Endothelial cell (in vitro differentiated cells): ENCODE measurements around the gene NELL1. TPM values are rescaled to one million over a fixed set of nuclear protein-coding genes. Genes with fewer than 3 reads are reported as not detected.
A peak's percentile ranks its signal among the peaks of the same experiment; 100 is the strongest.

Source experiments
- DNase-seq: peaks from one replicate; pipeline ENCODE4 v3.0.0; 2021; ENCODE audit warnings: low spot score
- H3K27ac Mint-ChIP-seq: one replicate; pipeline ENCODE4 v1.8.0; 2021; ENCODE audit warnings: mixed read lengths, inconsistent platforms; ENCODE audit not compliant: unreplicated experiment
- H3K27me3 Mint-ChIP-seq: one replicate; pipeline ENCODE4 v1.8.0; 2021; ENCODE audit warnings: mild to moderate bottlenecking, moderate library complexity, mixed read lengths, inconsistent platforms; ENCODE audit not compliant: unreplicated experiment
- H3K36me3 Mint-ChIP-seq: one replicate; pipeline ENCODE4 v1.8.0; 2021; ENCODE audit warnings: mild to moderate bottlenecking, low read depth, mixed read lengths, inconsistent platforms; ENCODE audit not compliant: unreplicated experiment
- H3K4me1 Mint-ChIP-seq: one replicate; pipeline ENCODE4 v1.8.0; 2021; ENCODE audit warnings: mild to moderate bottlenecking, mixed read lengths, inconsistent platforms; ENCODE audit not compliant: unreplicated experiment
- H3K4me3 Mint-ChIP-seq: one replicate; pipeline ENCODE4 v1.8.0; 2021; ENCODE audit warnings: mild to moderate bottlenecking, mixed read lengths, inconsistent platforms; ENCODE audit not compliant: unreplicated experiment
- H3K9me3 Mint-ChIP-seq: one replicate; pipeline ENCODE4 v1.8.0; 2021; ENCODE audit warnings: mixed read lengths, inconsistent platforms; ENCODE audit not compliant: unreplicated experiment
- total RNA-seq: library from RNA; stranded (reverse); fragmentation: NEBNext Ultra II Directional; extraction: Animal tissue kit (Norgen Biotek cat#: 25700); gene quantifications from one replicate; pipeline ENCODE4 v1.2.1, GENCODE V29; 2021; ENCODE audit not compliant: unreplicated experiment
- TF ChIP-seq, protein P1 (sequence below): fragments of 200-600 bp; sonication (generic); IDR thresholded peaks from one replicate; pipeline ENCODE4 v1.5.0; 2021; ENCODE audit warnings: antibody characterized with exemption; ENCODE audit not compliant: unreplicated experiment

NELL1 gene
- total RNA-seq, 1 donor from 2014 or later = 0.26 TPM

- Mint-ChIP-seq H3K36me3 (peaks cover 4% of the 10 kb centered on the region), H3K9me3 (no peaks in the 10 kb centered on the region), H3K4me1 (peaks cover 25% of the 10 kb centered on the region), H3K27me3 (peaks cover 19% of the 10 kb centered on the region), H3K27ac (no peak overlapping the region), H3K4me3 (no peak overlapping the region)
- TF ChIP-seq, protein P1, sequence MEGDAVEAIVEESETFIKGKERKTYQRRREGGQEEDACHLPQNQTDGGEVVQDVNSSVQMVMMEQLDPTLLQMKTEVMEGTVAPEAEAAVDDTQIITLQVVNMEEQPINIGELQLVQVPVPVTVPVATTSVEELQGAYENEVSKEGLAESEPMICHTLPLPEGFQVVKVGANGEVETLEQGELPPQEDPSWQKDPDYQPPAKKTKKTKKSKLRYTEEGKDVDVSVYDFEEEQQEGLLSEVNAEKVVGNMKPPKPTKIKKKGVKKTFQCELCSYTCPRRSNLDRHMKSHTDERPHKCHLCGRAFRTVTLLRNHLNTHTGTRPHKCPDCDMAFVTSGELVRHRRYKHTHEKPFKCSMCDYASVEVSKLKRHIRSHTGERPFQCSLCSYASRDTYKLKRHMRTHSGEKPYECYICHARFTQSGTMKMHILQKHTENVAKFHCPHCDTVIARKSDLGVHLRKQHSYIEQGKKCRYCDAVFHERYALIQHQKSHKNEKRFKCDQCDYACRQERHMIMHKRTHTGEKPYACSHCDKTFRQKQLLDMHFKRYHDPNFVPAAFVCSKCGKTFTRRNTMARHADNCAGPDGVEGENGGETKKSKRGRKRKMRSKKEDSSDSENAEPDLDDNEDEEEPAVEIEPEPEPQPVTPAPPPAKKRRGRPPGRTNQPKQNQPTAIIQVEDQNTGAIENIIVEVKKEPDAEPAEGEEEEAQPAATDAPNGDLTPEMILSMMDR = no peak
- no peak for DNase-seq
Measured at GRCh38 chr11:20671856-20672546, 2.6 kb downstream of the NELL1 start.

- DNase-seq = no peak
- Mint-ChIP-seq H3K27ac (no peak overlapping the region), H3K27me3 (peaks cover 19% of the 10 kb centered on the region), H3K4me3 (no peak overlapping the region), H3K9me3 (no peaks in the 10 kb centered on the region), H3K36me3 (peaks cover 4% of the 10 kb centered on the region), H3K4me1 (peaks cover 25% of the 10 kb centered on the region)
- TF ChIP-seq, protein P1 = peak; percentile 51
Measured at GRCh38 chr11:20672575-20672974, 3.2 kb downstream of the NELL1 start.

DNA sequence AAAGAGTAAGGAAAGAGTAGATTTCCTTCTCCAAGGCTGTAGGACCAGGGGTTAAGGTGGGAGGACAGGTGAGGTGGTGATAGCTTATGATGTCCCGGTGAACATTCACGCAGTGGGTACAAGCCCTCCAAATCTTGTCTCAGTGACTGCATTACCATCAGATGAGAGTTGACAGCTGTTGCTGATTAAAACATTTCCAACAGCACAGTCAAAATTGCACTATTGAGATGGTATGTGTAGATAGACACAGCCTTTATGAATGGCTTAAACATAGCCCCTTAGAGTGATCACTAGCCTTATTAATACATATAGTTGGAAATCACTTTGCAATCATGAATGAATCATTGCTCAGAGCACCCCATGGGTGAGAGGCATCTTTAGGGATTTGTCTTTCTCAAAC, 7.3 kb downstream of the NELL1 start:
- no peak overlapping the region for H3K27ac Mint-ChIP-seq
- H3K36me3 Mint-ChIP-seq = no peaks in the 10 kb centered on the region
- no peak for DNase-seq
- no peak overlapping the region for H3K4me3 Mint-ChIP-seq
- no peaks in the 10 kb centered on the region for H3K27me3 Mint-ChIP-seq
- H3K4me1 Mint-ChIP-seq = peaks cover 9% of the 10 kb centered on the region
- TF ChIP-seq, protein P1 = no peak
- H3K9me3 Mint-ChIP-seq = no peaks in the 10 kb centered on the region

GRCh38 chr11:20688761-20689160, 19.4 kb downstream of the NELL1 start:
- H3K27ac Mint-ChIP-seq = no peak overlapping the region

DNA sequence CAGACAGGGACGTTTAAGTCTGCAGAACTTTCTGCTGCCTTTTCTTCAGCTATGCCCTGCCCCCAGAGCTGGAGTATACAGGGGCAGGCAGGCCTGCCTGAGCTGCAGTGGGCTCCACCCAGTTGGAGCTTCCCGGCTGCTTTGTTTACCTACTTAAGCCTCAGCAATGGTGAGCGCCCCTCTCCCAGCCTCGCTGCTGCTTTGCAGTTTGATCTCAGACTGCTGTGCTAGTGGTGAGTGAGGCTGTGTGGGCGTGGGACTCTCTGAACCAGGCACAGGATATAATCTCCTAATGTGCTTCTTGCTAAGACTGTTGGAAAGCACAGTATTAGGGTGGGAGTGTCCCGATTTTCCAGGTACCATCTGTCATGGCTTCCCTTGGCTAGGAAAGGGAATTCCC, 38.5 kb downstream of the NELL1 start:
- TF ChIP-seq, protein P1 = no peak
- Mint-ChIP-seq H3K4me1 (no peaks in the 10 kb centered on the region), H3K36me3 (no peaks in the 10 kb centered on the region), H3K9me3 (no peaks in the 10 kb centered on the region), H3K4me3 (no peak overlapping the region), H3K27ac (no peak overlapping the region), H3K27me3 (no peaks in the 10 kb centered on the region)
- no peak for DNase-seq

More at GRCh38 chr11:20688761-20689160, 19.4 kb downstream of the NELL1 start:
- no peak for DNase-seq
- Mint-ChIP-seq H3K27me3 (peaks cover 2% of the 10 kb centered on the region), H3K36me3 (no peaks in the 10 kb centered on the region), H3K9me3 (no peaks in the 10 kb centered on the region), H3K4me3 (no peak overlapping the region), H3K4me1 (no peaks in the 10 kb centered on the region)
- TF ChIP-seq, protein P1 = no peak
